ENCODE data around the gene FBN2.

DNA sequence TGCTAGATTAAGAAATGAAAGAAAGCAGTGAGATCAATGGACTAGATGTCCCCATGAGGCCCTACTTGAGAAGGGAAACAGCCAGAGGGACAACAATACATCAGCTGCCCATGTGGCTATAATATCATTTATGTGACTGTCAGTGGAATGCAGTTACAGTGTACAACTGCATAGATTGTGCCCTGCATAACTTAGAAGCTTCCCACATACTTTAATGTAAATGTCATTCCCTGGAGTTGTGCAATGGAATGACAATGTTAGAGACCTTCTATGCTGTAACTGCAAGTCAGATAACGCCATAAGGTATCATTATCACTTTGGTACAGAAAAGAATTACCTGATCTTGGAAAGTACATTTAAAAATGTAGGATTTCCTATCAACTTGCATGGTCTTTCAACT lies 67.4 kb downstream of the FBN2 start:
- TF ChIP-seq, protein P1, sequence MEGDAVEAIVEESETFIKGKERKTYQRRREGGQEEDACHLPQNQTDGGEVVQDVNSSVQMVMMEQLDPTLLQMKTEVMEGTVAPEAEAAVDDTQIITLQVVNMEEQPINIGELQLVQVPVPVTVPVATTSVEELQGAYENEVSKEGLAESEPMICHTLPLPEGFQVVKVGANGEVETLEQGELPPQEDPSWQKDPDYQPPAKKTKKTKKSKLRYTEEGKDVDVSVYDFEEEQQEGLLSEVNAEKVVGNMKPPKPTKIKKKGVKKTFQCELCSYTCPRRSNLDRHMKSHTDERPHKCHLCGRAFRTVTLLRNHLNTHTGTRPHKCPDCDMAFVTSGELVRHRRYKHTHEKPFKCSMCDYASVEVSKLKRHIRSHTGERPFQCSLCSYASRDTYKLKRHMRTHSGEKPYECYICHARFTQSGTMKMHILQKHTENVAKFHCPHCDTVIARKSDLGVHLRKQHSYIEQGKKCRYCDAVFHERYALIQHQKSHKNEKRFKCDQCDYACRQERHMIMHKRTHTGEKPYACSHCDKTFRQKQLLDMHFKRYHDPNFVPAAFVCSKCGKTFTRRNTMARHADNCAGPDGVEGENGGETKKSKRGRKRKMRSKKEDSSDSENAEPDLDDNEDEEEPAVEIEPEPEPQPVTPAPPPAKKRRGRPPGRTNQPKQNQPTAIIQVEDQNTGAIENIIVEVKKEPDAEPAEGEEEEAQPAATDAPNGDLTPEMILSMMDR (IDR thresholded peaks at IDR 0.05) = no peak
- TF ChIP-seq POLR2A (IDR thresholded peaks at IDR 0.05) (no peak), POLR2AphosphoS5 (IDR thresholded peaks at IDR 0.05) (no peak)
